HCT116 (cell line): ENCODE data around the gene IQGAP2.

ENCODE experiments used
- CEBPB ChIP-seq: IDR thresholded peaks from 2 replicates; pipeline ENCODE4 v1.6.1; 2012; ENCODE audit warnings: low read depth
- CTCF ChIP-seq, 3 experiments: fragments of 200-600 bp in 1 of 3; sonication (generic) in 1 of 3; IDR thresholded peaks in 2 of 3; conservative IDR thresholded peaks in 1 of 3; 2 replicates each; pipeline ENCODE4 v1.5.1; 2012 to 2017; ENCODE audit warnings: low read depth in 2 of 3, low read length in 2 of 3, antibody characterized with exemption in 1 of 3, borderline replicate concordance in 1 of 3, control low read depth in 1 of 3, mild to moderate bottlenecking in 1 of 3, mixed read lengths in 1 of 3, mixed run types in 1 of 3, moderate library complexity in 1 of 3; ENCODE audit not compliant: insufficient read depth in 1 of 3
- EZH2 ChIP-seq: fragments of 200-600 bp; sonication (generic); IDR thresholded peaks from 2 replicates; pipeline ENCODE4 v1.6.1; 2017; ENCODE audit warnings: antibody characterized with exemption, mixed run types
- POLR2AphosphoS5 ChIP-seq: IDR thresholded peaks from 2 replicates; pipeline ENCODE4 v1.6.1; 2011; ENCODE audit warnings: mild to moderate bottlenecking, low read depth, low read length, moderate library complexity
- REST ChIP-seq: IDR thresholded peaks from 2 replicates; pipeline ENCODE4 v1.6.1; 2012; ENCODE audit warnings: low read depth
- YY1 ChIP-seq: IDR thresholded peaks from 2 replicates; pipeline ENCODE4 v1.6.1; 2011; ENCODE audit warnings: low read length, low read depth, moderate library complexity, mild to moderate bottlenecking; ENCODE audit not compliant: insufficient replicate concordance; ENCODE audit errors: extremely low read depth
- ZNF274 ChIP-seq: fragments of 200-500 bp; sonication (Bioruptor generic); IDR thresholded peaks from 2 replicates; pipeline ENCODE4 v1.6.1; 2014; ENCODE audit warnings: mild to moderate bottlenecking, low read depth, low read length, inconsistent platforms

GRCh38 chr5:76709762-76710161 is 306.7 kb downstream of the IQGAP2 start:
- TF ChIP-seq EZH2 (no peak), YY1 (no peak), CTCF (IDR thresholded peaks at IDR 0.05 in 2 of 3, conservative IDR thresholded peaks at IDR 0.05 in 1 of 3; ENCODE audit: borderline replicate concordance in 1 of 3, insufficient read depth in 1 of 3, low read depth in 2 of 3, low read length in 2 of 3) (no peak), ZNF274 (no peak), POLR2AphosphoS5 (no peak), REST (no peak), CEBPB (no peak)
